AG09319 (cell line): ENCODE results near the gene HDAC4.

Source experiments
- DNase-seq: peaks from one replicate; pipeline ENCODE4 v3.0.0-alpha.2; 2010; ENCODE audit warnings: low read depth; ENCODE audit errors: extremely low read depth
- CTCF ChIP-seq: IDR thresholded peaks from 2 replicates; pipeline ENCODE4 v1.5.1; 2011; ENCODE audit warnings: low read depth, mild to moderate bottlenecking, inconsistent platforms, low read length, moderate library complexity

HDAC4 gene

GRCh38 chr2:239277401-239278085 lies 123.3 kb downstream of the HDAC4 start:
- TF ChIP-seq CTCF = no peak
- no peak for DNase-seq

GRCh38 chr2:239276851-239277250 lies 124.0 kb downstream of the HDAC4 start:
- no peak for DNase-seq
- no peak for TF ChIP-seq CTCF

GRCh38 chr2:239275847-239276831 lies 124.7 kb downstream of the HDAC4 start:
- DNase-seq = peak; percentile 80

GRCh38 chr2:239275044-239275685 lies 125.7 kb downstream of the HDAC4 start:
- DNase-seq = peak; percentile 94
- peak; percentile 13 for TF ChIP-seq CTCF

More at GRCh38 chr2:239275847-239276831, 124.7 kb downstream of the HDAC4 start:
- TF ChIP-seq CTCF = no peak

- peak; percentile 48 for DNase-seq
- no peak for TF ChIP-seq CTCF
Observed at GRCh38 chr2:239274391-239275043, 126.3 kb downstream of the HDAC4 start.

- DNase-seq = no peak
- TF ChIP-seq CTCF = no peak
Observed at GRCh38 chr2:239273280-239274234, 127.3 kb downstream of the HDAC4 start.
